Hindlimb muscle (tissue), 1 donor: ENCODE measurements around the gene ADAMTS17. TPM values are rescaled to one million over a fixed set of nuclear protein-coding genes. Genes with fewer than 3 reads are reported as not detected.
A peak's percentile ranks its signal among the peaks of the same experiment; 100 is the strongest.
"Not testable (repeated sequence)": the region's sequence is repeated elsewhere in the genome, so short reads cannot be mapped to it uniquely, and the experiment has no call there.

Experiments used
- DNase-seq: peaks from one replicate; pipeline ENCODE4 v3.0.0-alpha.2; 2013
- polyA plus RNA-seq: library from polyadenylated mRNA; unstranded; fragments of 120-200 nt; gene quantifications from one replicate; pipeline ENCODE4 v1.2.1, GENCODE V29; 2013; ENCODE audit not compliant: insufficient read length

The ADAMTS17 gene
- polyA plus RNA-seq, 1 donor = 4.4 TPM

DNA sequence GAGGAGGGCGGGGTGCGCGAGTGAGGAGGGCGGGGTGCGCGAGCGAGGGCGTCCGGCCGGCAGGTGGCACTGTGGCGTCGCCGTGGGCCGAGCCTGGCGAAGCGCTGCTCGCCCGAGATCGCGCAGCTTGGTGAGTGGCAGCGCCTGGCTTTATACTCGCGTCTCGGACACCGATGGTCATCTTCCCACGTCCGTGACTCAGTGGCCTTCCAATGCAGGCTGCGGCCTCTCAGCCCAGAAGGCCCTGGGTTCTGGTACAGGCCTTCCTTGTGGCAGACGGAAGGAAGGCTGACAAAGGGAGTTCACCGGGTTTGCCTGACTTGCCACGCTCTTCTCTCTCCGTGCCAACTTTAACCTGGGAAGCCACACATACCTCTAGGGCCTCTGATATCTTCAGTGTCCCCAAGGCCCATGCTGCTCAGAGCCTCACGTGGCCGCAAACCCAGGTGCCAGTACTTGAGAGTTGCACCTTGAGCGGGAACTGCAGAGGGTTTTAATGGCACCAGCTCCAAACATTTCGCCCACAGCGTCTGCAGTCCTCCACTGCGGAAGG is 413.3 kb downstream of the ADAMTS17 start:
- DNase-seq = peak; percentile 89

DNA sequence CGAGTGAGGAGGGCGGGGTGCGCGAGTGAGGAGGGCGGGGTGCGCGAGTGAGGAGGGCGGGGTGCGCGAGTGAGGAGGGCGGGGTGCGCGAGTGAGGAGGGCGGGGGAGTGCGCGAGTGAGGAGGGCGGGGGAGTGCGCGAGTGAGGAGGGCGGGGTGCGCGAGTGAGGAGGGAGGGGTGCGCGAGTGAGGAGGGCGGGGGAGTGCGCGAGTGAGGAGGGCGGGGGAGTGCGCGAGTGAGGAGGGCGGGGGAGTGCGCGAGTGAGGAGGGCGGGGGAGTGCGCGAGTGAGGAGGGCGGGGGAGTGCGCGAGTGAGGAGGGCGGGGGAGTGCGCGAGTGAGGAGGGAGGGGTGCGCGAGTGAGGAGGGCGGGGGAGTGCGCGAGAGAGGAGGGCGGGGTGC is 415.2 kb downstream of the ADAMTS17 start:
- DNase-seq = not testable (repeated sequence)

DNA sequence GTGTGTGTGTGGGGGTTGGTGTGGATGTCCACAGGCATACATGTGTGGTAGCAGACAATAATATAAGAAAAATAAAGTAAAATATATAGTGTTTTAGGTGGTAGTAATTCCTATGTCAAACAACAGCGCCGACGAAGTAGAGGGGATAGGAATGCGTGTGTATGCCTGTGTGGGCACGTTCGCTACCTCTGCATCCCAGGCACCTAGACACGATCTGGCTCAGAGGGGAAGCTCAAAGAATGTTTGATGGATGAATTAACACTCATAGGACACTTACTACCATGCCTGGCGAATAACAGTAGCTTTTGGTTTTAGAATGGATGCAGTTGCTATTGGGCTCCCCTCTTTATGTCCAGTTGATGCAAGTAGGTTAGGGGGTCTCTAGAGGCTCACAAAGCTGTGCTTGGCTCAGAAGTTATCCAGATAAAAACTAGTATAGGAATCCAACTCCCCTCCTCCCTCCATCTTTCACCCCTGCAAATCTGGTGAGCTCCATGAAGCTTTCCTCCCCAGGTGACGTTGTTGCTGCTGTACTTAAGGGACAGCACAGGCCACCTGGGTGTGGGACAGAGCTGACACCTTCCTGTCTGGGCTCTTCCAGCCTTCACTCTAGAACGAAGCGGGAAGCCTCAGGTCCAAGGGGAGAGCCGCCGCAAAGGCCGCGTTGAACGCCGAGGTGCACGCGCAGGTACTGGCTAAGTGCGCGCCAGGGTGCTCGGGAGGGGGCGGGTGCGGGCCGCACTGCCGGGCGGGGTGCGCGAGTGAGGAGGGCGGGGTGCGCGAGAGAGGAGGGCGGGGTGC is 415.9 kb downstream of the ADAMTS17 start:
- peak; percentile 41 for DNase-seq

DNA sequence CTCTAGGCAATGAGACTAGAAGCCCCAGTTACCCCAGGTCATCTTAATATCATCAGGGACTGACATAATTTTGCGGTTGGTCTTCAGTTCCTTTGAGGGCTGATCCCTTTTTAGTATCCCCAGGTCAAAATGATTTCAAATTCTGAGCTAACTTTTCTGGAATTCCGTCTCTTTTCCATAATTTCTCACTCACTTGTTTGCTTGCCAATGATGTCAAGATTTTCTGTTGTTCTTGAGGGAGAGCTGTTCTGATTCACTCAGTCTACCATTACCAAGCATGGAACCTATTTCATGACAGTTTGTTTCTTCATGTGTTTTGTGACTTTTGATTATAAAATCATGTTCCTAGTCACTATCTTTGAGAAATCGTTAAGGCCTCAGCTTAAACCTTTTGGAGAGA is 418.1 kb downstream of the ADAMTS17 start:
- DNase-seq = no peak

Other genes with a start within 250 kb of the ADAMTS17 start
- gene CERS3, start 187.0 kb upstream of the ADAMTS17 start, polyA plus RNA-seq = 1.1 TPM